SU-DHL-6 (cell line): ENCODE data around the gene P4HTM.
A peak's percentile ranks its signal among the peaks of the same experiment; 100 is the strongest.

Experiments used
- H2AFZ ChIP-seq: fragments of 200-600 bp; sonication (generic); 2 replicates; pipeline ENCODE4 v1.6.1; 2014; ENCODE audit warnings: low read depth, mild to moderate bottlenecking, moderate library complexity, mixed read lengths, antibody characterized with exemption, low read length; ENCODE audit not compliant: severe bottlenecking
- H3F3A ChIP-seq: fragments of 200-600 bp; shearing (Covaris generic); 2 replicates; pipeline ENCODE4 v1.6.0; 2016; ENCODE audit warnings: antibody characterized with exemption, mild to moderate bottlenecking; ENCODE audit not compliant: insufficient read depth
- H3K27ac ChIP-seq: fragments of 200-600 bp; sonication (generic); 2 replicates; pipeline ENCODE4 v1.5.1; 2016; ENCODE audit warnings: low read depth, mild to moderate bottlenecking, low read length, moderate library complexity, mixed read lengths
- H3K27me3 ChIP-seq: fragments of 200-600 bp; sonication (generic), shearing (Covaris generic); 2 replicates; pipeline ENCODE4 v1.6.0; 2014; ENCODE audit warnings: mild to moderate bottlenecking, low read length
- H3K36me3 ChIP-seq: fragments of 200-600 bp; sonication (generic); 2 replicates; pipeline ENCODE4 v1.6.1; 2014; ENCODE audit warnings: mild to moderate bottlenecking, low read length, mixed read lengths
- H3K4me2 ChIP-seq: fragments of 300-600, 200-600 bp; shearing (Covaris generic), sonication (generic); 2 replicates; pipeline ENCODE4 v1.6.0; 2014; ENCODE audit warnings: low read length, low read depth, mild to moderate bottlenecking; ENCODE audit not compliant: poor library complexity, severe bottlenecking
- H3K4me3 ChIP-seq: fragments of 200-600 bp; sonication (generic); 2 replicates; pipeline ENCODE4 v1.5.1; 2014; ENCODE audit warnings: antibody characterized with exemption, low read length, mild to moderate bottlenecking, mixed read lengths; ENCODE audit not compliant: insufficient read depth, poor library complexity, severe bottlenecking
- H3K79me2 ChIP-seq: fragments of 200-600 bp; sonication (generic); 2 replicates; pipeline ENCODE4 v1.6.1; 2014; ENCODE audit warnings: mild to moderate bottlenecking, low read length, moderate library complexity; ENCODE audit not compliant: insufficient read depth
- H3K9ac ChIP-seq: fragments of 200-600 bp; sonication (generic); 2 replicates; pipeline ENCODE4 v1.7.0; 2014; ENCODE audit warnings: mild to moderate bottlenecking, low read length
- H3K9me2 ChIP-seq: fragments of 200-600 bp; sonication (generic); replicated peaks from 2 replicates; pipeline ENCODE4 v1.6.1; 2014; ENCODE audit warnings: low read length; ENCODE audit not compliant: insufficient read depth
- H3K9me3 ChIP-seq: fragments of 200-600 bp; sonication (generic); 2 replicates; pipeline ENCODE4 v1.6.1; 2014; ENCODE audit warnings: low read length, mixed read lengths; ENCODE audit not compliant: insufficient read depth
- H4K20me1 ChIP-seq: fragments of 200-600 bp; sonication (generic); 2 replicates; pipeline ENCODE4 v1.6.1; 2014; ENCODE audit warnings: low read depth, mild to moderate bottlenecking, antibody characterized with exemption, low read length, moderate library complexity, mixed read lengths
- CTCF ChIP-seq: fragments of 200-600 bp; sonication (generic); IDR thresholded peaks from one replicate; pipeline ENCODE4 v1.5.1; 2017; ENCODE audit warnings: antibody characterized with exemption, mild to moderate bottlenecking, low read length, moderate library complexity; ENCODE audit not compliant: insufficient read depth, poor library complexity, severe bottlenecking
- EZH2phosphoT487 ChIP-seq: fragments of 200-600 bp; sonication (generic), shearing (Covaris generic); conservative IDR thresholded peaks from 2 replicates; pipeline ENCODE4 v1.6.1; 2018; ENCODE audit warnings: mild to moderate bottlenecking, antibody characterized with exemption, low read length, moderate library complexity, mixed read lengths

The P4HTM gene

GRCh38 chr3:49023775-49024174 lies 33.7 kb downstream of the P4HTM start:
- H3K27me3 ChIP-seq, result no peaks in the 10 kb centered on the region
- 0 out of 2 replicates have a peak overlapping the region, but pooled peaks have one; percentile 17 for H3K27ac ChIP-seq
- no peak overlapping the region for H3K4me3 ChIP-seq
- H3K9me3 ChIP-seq, result no peaks in the 10 kb centered on the region
- H3K9ac ChIP-seq, result no peak overlapping the region
- H2AFZ ChIP-seq, result no peak overlapping the region
- H3K9me2 ChIP-seq, result no peaks in the 10 kb centered on the region
- H3F3A ChIP-seq, result peaks cover 24% of the 10 kb centered on the region
- H3K4me2 ChIP-seq, result no peak overlapping the region
- no peak for TF ChIP-seq CTCF
- no peak for TF ChIP-seq EZH2phosphoT487
- H3K36me3 ChIP-seq, result 0 out of 2 replicates have a peak, but pooled peaks cover 11% of the 10 kb centered on the region
- H4K20me1 ChIP-seq, result no peaks in the 10 kb centered on the region
- H3K79me2 ChIP-seq, result peaks cover 36% of the 10 kb centered on the region

- H3K9me2 ChIP-seq, result no peaks in the 10 kb centered on the region
- 0 out of 2 replicates have a peak, but pooled peaks cover 11% of the 10 kb centered on the region for H3K36me3 ChIP-seq
- no peak overlapping the region for H2AFZ ChIP-seq
- H3K27me3 ChIP-seq, result no peaks in the 10 kb centered on the region
- H3K4me3 ChIP-seq, result no peak overlapping the region
- no peaks in the 10 kb centered on the region for H3K9me3 ChIP-seq
- peaks cover 18% of the 10 kb centered on the region for H3F3A ChIP-seq
- TF ChIP-seq CTCF (no peak), EZH2phosphoT487 (no peak)
- H3K4me2 ChIP-seq, result no peak overlapping the region
- peak overlapping the region; percentile 61; the same call in 1 of the 2 replicates for H3K27ac ChIP-seq
- H3K79me2 ChIP-seq, result peaks cover 39% of the 10 kb centered on the region
- no peaks in the 10 kb centered on the region for H4K20me1 ChIP-seq
- H3K9ac ChIP-seq, result no peak overlapping the region
These were observed 34.4 kb downstream of the P4HTM start for GRCh38 chr3:49024449-49024848.

- 0 out of 2 replicates have a peak, but pooled peaks cover 11% of the 10 kb centered on the region for H3K36me3 ChIP-seq
- no peaks in the 10 kb centered on the region for H3K9me2 ChIP-seq
- H3F3A ChIP-seq, result peaks cover 26% of the 10 kb centered on the region
- peaks cover 35% of the 10 kb centered on the region for H3K79me2 ChIP-seq
- peak overlapping the region; percentile 21 for H3K4me2 ChIP-seq
- H3K27ac ChIP-seq, result peak overlapping the region; percentile 61
- no peaks in the 10 kb centered on the region for H4K20me1 ChIP-seq
- no peak overlapping the region for H3K4me3 ChIP-seq
- TF ChIP-seq CTCF, result no peak
- no peak for TF ChIP-seq EZH2phosphoT487
- no peak overlapping the region for H2AFZ ChIP-seq
- no peaks in the 10 kb centered on the region for H3K9me3 ChIP-seq
- H3K9ac ChIP-seq, result no peak overlapping the region
- H3K27me3 ChIP-seq, result no peaks in the 10 kb centered on the region
These were observed 35.2 kb downstream of the P4HTM start for GRCh38 chr3:49025005-49025792.
